NAMALWA (cell line): Measurements from ENCODE around the gene INPPL1.
"Not testable (repeated sequence)": the region's sequence is repeated elsewhere in the genome, so short reads cannot be mapped to it uniquely, and the experiment has no call there.

Source experiments
- DNase-seq: peaks from one replicate; pipeline ENCODE4 v3.0.0-alpha.2; 2015; ENCODE audit warnings: low spot score

Gene INPPL1

GRCh38 chr11:72244361-72245262 lies 20.0 kb downstream of the INPPL1 start:
- no peak for DNase-seq

- DNase-seq: no peak
Observed at GRCh38 chr11:72245263-72245816, 20.8 kb downstream of the INPPL1 start.

- DNase-seq: no peak
Observed at GRCh38 chr11:72247584-72247983, 23.0 kb downstream of the INPPL1 start.

GRCh38 chr11:72249961-72250360 lies 25.4 kb downstream of the INPPL1 start:
- no peak for DNase-seq

- no peak for DNase-seq
Observed at GRCh38 chr11:72250661-72251464, 26.3 kb downstream of the INPPL1 start.

- DNase-seq: no peak
Observed at GRCh38 chr11:72251614-72252013, 27.0 kb downstream of the INPPL1 start.

GRCh38 chr11:72253392-72253791 lies 28.8 kb downstream of the INPPL1 start:
- DNase-seq: no peak

GRCh38 chr11:72254299-72254993 lies 29.9 kb downstream of the INPPL1 start:
- no peak for DNase-seq

GRCh38 chr11:72257570-72257969 lies 33.0 kb downstream of the INPPL1 start:
- no peak for DNase-seq

- no peak for DNase-seq
Observed at GRCh38 chr11:72259490-72259889, 34.9 kb downstream of the INPPL1 start.

GRCh38 chr11:72260574-72260973 lies 36.0 kb downstream of the INPPL1 start:
- DNase-seq: no peak

GRCh38 chr11:72263361-72263760 lies 38.8 kb downstream of the INPPL1 start:
- no peak for DNase-seq

- no peak for DNase-seq
Observed at GRCh38 chr11:72265951-72266350, 41.4 kb downstream of the INPPL1 start.

GRCh38 chr11:72266960-72267359 lies 42.4 kb downstream of the INPPL1 start:
- not testable (repeated sequence) for DNase-seq

- no peak for DNase-seq
Observed at GRCh38 chr11:72267956-72268617, 43.5 kb downstream of the INPPL1 start.

GRCh38 chr11:72271980-72272379 lies 47.4 kb downstream of the INPPL1 start:
- DNase-seq: no peak

- no peak for DNase-seq
Observed at GRCh38 chr11:72274435-72274834, 49.9 kb downstream of the INPPL1 start.

- DNase-seq: no peak
Observed at GRCh38 chr11:72278905-72279304, 54.3 kb downstream of the INPPL1 start.

GRCh38 chr11:72280037-72280436 lies 55.5 kb downstream of the INPPL1 start:
- DNase-seq: no peak

- DNase-seq: no peak
Observed at GRCh38 chr11:72280726-72281315, 56.3 kb downstream of the INPPL1 start.

GRCh38 chr11:72283947-72284346 lies 59.4 kb downstream of the INPPL1 start:
- DNase-seq: no peak
